GM23248 (cell line): ENCODE measurements around the gene ATP10A.

Source experiments
- EZH2 ChIP-seq: fragments of 200-600 bp; sonication (generic); IDR thresholded peaks from 2 replicates; pipeline ENCODE4 v1.6.1; 2018; ENCODE audit warnings: antibody characterized with exemption, mild to moderate bottlenecking; ENCODE audit not compliant: insufficient read depth, poor library complexity, severe bottlenecking
- EZH2phosphoT487 ChIP-seq: fragments of 200-600 bp; sonication (generic); IDR thresholded peaks from 2 replicates; pipeline ENCODE4 v1.6.1; 2018; ENCODE audit warnings: antibody characterized with exemption, moderate library complexity, mild to moderate bottlenecking, low read depth; ENCODE audit not compliant: insufficient read depth

- TF ChIP-seq EZH2 (no peak), EZH2phosphoT487 (no peak)
These were observed 121.9 kb downstream of the ATP10A start for GRCh38 chr15:25741256-25741580.
